Liver (tissue), 2 donors: ENCODE data around the gene CD8A.

Source experiments
- CTCF ChIP-seq: fragments of 150-350 bp; IDR thresholded peaks from 2 replicates; pipeline ENCODE4 v1.5.1; 2017; ENCODE audit warnings: improper control_type of control experiment, low read depth, low read length; ENCODE audit not compliant: missing input control
- YY1 ChIP-seq: IDR thresholded peaks from 2 replicates; pipeline ENCODE4 v1.6.1; 2016; ENCODE audit warnings: antibody characterized with exemption, mild to moderate bottlenecking
- donor health status: healthy.

- TF ChIP-seq YY1 (no peak), CTCF (peak; percentile 93)
These were observed 17.8 kb upstream of the CD8A start for GRCh38 chr2:86808315-86809161.
